Bronchial epithelial cell (primary cell): ENCODE data around the gene MAGEB2. TPM values are rescaled to one million over a fixed set of nuclear protein-coding genes. Genes with fewer than 3 reads are reported as not detected.
"Not testable (repeated sequence)": the region's sequence is repeated elsewhere in the genome, so short reads cannot be mapped to it uniquely, and the experiment has no call there.

Experiments
- DNase-seq: peaks from one replicate; pipeline ENCODE4 v3.0.0-alpha.2; 2010; ENCODE audit warnings: low read depth
- FAIRE-seq: peaks from 2 replicates; lab custom pipeline; 2011; peaks lifted over from hg19 to GRCh38; lab: Jason Lieb, UNC
- H3K27me3 ChIP-seq: 2 replicates; pipeline ENCODE4 v1.5.1; 2011; ENCODE audit warnings: low read length; ENCODE audit not compliant: control insufficient read depth, insufficient read depth
- H3K36me3 ChIP-seq: 2 replicates; pipeline ENCODE4 v1.5.1; 2011; ENCODE audit warnings: low read length; ENCODE audit not compliant: control insufficient read depth, insufficient read depth
- H3K4me3 ChIP-seq: 2 replicates; pipeline ENCODE4 v1.5.1; 2011; ENCODE audit warnings: mild to moderate bottlenecking, low read depth, low read length, control low read depth
- total RNA-seq: library from RNA; depleted of rRNA; stranded (reverse); fragments of >200 nt; gene quantifications from 2 replicates; pipeline ENCODE4 v1.2.1, GENCODE V29; 2014
- TF ChIP-seq, protein P1 (sequence below): IDR thresholded peaks from 2 replicates; pipeline ENCODE4 v1.5.1; 2011; ENCODE audit warnings: mild to moderate bottlenecking, moderate library complexity, low read length, control low read depth, inconsistent platforms; ENCODE audit not compliant: insufficient read depth, severe bottlenecking

The MAGEB2 gene
- not detected in 2 replicates for total RNA-seq

DNA sequence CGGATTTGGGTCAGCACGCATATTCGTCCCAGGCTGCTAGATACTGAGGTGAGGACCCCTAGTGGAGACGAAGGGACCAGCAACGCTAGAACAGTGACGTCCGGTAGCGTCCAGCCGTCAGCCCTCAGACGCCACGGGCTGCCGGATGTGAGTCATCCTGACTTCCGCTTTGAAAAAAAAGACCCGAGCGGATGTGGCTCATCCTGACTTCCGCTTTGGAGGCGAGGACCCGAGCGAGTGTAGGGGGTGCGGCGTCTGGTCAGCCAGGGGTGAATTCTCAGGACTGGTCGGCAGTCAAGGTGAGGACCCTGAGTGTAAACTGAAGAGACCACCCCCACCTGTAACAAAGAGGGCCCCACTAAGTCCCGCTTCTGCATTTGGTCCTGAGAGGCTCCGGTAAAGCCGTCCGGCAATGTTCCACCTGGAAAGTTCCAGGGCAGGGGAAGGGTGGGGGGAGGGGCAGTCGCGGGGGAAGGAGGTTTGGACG, at the start of gene MAGEB2:
Gene MAGEB2 (plus strand): TSS at position 207 of the 487 bp plus-strand sequence. CDS start 3,018 bp downstream, outside the sequence.
- TF ChIP-seq, protein P1, sequence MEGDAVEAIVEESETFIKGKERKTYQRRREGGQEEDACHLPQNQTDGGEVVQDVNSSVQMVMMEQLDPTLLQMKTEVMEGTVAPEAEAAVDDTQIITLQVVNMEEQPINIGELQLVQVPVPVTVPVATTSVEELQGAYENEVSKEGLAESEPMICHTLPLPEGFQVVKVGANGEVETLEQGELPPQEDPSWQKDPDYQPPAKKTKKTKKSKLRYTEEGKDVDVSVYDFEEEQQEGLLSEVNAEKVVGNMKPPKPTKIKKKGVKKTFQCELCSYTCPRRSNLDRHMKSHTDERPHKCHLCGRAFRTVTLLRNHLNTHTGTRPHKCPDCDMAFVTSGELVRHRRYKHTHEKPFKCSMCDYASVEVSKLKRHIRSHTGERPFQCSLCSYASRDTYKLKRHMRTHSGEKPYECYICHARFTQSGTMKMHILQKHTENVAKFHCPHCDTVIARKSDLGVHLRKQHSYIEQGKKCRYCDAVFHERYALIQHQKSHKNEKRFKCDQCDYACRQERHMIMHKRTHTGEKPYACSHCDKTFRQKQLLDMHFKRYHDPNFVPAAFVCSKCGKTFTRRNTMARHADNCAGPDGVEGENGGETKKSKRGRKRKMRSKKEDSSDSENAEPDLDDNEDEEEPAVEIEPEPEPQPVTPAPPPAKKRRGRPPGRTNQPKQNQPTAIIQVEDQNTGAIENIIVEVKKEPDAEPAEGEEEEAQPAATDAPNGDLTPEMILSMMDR: no peak
- H3K36me3 ChIP-seq: no peaks in the 10 kb centered on the region
- no peak within 1 kb of the TSS for H3K4me3 ChIP-seq
- DNase-seq (no peak), FAIRE-seq (no peak)
- no peaks in the 10 kb centered on the region for H3K27me3 ChIP-seq

GRCh38 chrX:30170900-30171299, 44.5 kb upstream of the MAGEB2 start:
- no peaks in the 10 kb centered on the region for H3K36me3 ChIP-seq
- DNase-seq: no peak
- TF ChIP-seq, protein P1: no peak
- FAIRE-seq: no peak
- no peak overlapping the region for H3K4me3 ChIP-seq
- H3K27me3 ChIP-seq: no peaks in the 10 kb centered on the region

GRCh38 chrX:30181353-30181752, 34.0 kb upstream of the MAGEB2 start:
- FAIRE-seq: no peak
- Histone ChIP-seq H3K4me3 (no peak overlapping the region), H3K36me3 (no peaks in the 10 kb centered on the region), H3K27me3 (no peaks in the 10 kb centered on the region)
- TF ChIP-seq, protein P1: no peak
- DNase-seq: no peak

GRCh38 chrX:30183554-30183953, 31.8 kb upstream of the MAGEB2 start:
- no peak for DNase-seq
- no peak for FAIRE-seq
- TF ChIP-seq, protein P1: no peak
- Histone ChIP-seq H3K4me3 (no peak overlapping the region), H3K36me3 (no peaks in the 10 kb centered on the region), H3K27me3 (no peaks in the 10 kb centered on the region)

DNA sequence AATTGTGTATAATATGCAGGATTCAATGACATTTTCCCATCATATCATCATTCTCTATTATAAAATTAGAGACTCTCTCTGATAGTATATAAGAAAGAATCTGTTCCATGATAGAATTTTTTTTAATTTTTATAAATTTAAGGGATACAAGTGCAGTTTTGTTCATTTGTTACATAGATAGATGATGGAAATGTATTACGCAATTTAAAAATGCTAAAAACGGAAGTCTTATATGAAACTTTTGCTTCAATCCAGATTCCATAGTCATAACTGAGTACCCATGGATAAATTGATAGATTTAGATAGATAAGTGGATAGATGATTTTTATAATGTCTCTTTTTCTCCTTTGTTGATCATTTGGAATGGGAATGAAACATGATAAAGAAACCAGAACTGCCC, 24.9 kb upstream of the MAGEB2 start:
- TF ChIP-seq, protein P1: no peak

DNA sequence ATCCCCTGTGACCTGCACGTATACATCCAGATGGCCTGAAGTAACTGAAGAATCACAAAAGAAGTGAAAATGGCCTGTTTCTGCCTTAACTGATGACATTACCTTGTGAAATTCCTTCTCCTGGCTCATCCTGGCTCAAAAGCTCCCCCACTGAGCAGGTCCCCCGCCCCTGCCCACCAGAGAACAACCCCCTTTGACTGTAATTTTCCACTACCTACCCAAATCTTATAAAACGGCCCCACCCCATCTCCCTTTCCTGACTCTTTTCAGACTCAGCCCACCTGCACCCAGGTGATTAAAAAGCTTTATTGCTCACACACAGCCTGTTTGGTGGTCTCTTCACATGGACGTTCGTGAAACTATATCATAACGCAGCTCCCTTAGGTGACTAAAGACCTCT, 21.5 kb upstream of the MAGEB2 start:
- not testable (repeated sequence) for H3K27me3 ChIP-seq, H3K4me3 ChIP-seq, DNase-seq, H3K36me3 ChIP-seq, FAIRE-seq

More for the DNA sequence above, 24.9 kb upstream of the MAGEB2 start:
- FAIRE-seq (no peak), DNase-seq (no peak)
- Histone ChIP-seq H3K4me3 (no peak overlapping the region), H3K36me3 (no peaks in the 10 kb centered on the region), H3K27me3 (no peaks in the 10 kb centered on the region)
